Gastrocnemius medialis (tissue), 4 donors: ENCODE results near the gene NISCH. TPM values are rescaled to one million over a fixed set of nuclear protein-coding genes. Genes with fewer than 3 reads are reported as not detected.
A peak's percentile ranks its signal among the peaks of the same experiment; 100 is the strongest.

Source experiments
- ATAC-seq, 2 donors: fragments of 150-250 bp; one replicate each; pipeline ENCODE4 v1.9.1; 2016
- DNase-seq, 2 donors: peaks; one replicate each; pipeline ENCODE4 v3.0.0-alpha.2; 2019
- H3K27ac ChIP-seq, 4 donors: fragments of 200-600 bp; sonication (generic); 1 replicate in 1 of 4; 2 replicates in 3 of 4; pipeline ENCODE4 v1.5.1; 2016 to 2018; ENCODE audit warnings: mild to moderate bottlenecking in 2 of 4, moderate library complexity in 1 of 4
- H3K27me3 ChIP-seq, 3 donors: fragments of 200-600 bp; sonication (generic) in 2 of 3; 1 replicate in 1 of 3; 2 replicates in 2 of 3; pipeline versions ENCODE4 v1.5.1 to v1.6.0; 2016 to 2019; ENCODE audit warnings: mild to moderate bottlenecking in 1 of 3, moderate library complexity in 1 of 3
- H3K36me3 ChIP-seq, 2 donors: fragments of 200-600 bp; sonication (generic) in 1 of 2; one replicate each; pipeline ENCODE4 v1.5.1; 2017 to 2018
- H3K4me1 ChIP-seq, 2 donors: fragments of 200-600 bp; sonication (generic) in 1 of 2; one replicate each; pipeline ENCODE4 v1.5.1; 2016 to 2017; ENCODE audit warnings: mild to moderate bottlenecking in 2 of 2
- H3K4me3 ChIP-seq, 4 donors: fragments of 200-600 bp; sonication (generic) in 3 of 4; 1 replicate in 1 of 4; 2 replicates in 3 of 4; pipeline ENCODE4 v1.5.1; 2016 to 2019; ENCODE audit warnings: mild to moderate bottlenecking in 2 of 4
- H3K9me3 ChIP-seq, 3 donors: fragments of 200-600 bp; sonication (generic) in 2 of 3; 1 replicate in 1 of 3; 2 replicates in 2 of 3; pipeline ENCODE4 v1.5.1; 2016 to 2019
- CTCF ChIP-seq, 5 experiments: fragments of 450-650 bp in 3 of 5; fragments of 200-600 bp in 2 of 5; sonication (generic) in 2 of 5; IDR thresholded peaks in 4 of 5; conservative IDR thresholded peaks in 1 of 5; 1 replicate in 4 of 5; 2 replicates in 1 of 5; pipeline ENCODE4 v1.5.1; 2016 to 2019; ENCODE audit warnings: antibody characterized with exemption in 5 of 5, mild to moderate bottlenecking in 3 of 5, moderate library complexity in 3 of 5
- POLR2A ChIP-seq, 2 donors: fragments of 450-650 bp; IDR thresholded peaks; one replicate each; pipeline ENCODE4 v1.6.1; 2017; ENCODE audit warnings: antibody characterized with exemption in 2 of 2, mild to moderate bottlenecking in 2 of 2, moderate library complexity in 2 of 2
- in situ Hi-C, 4 donors: fragments of 200-750 bp; cut with MboI; loops; one replicate each; pipeline versions ENCODE4 v1.15.0 to v1.8.0; 2017; ENCODE audit warnings: low sequenced_read_pairs in 4 of 4
- intact Hi-C: fragments of 100-400 bp; cut with DNase I; formaldehyde crosslinking; loops from one replicate; pipeline ENCODE4 v1.15.1; 2023; ENCODE audit warnings: low total_unique reads
- total RNA-seq, 4 donors: library from RNA; depleted of rRNA; stranded (reverse); fragments of >200 nt; gene quantifications; one replicate each; pipeline versions ENCODE4 v1.1.0 to v1.2.3, GENCODE V29; 2016

The NISCH gene
- total RNA-seq, 4 donors from 2014 or later: 19.2 to 38.3 (median 25.0) TPM

- no peaks in the 10 kb centered on the region for H3K9me3 ChIP-seq
- intact Hi-C loops (loop anchor here (10.0 kb wide), 2 partner anchors 173 to 387 kb away; partner anchors contain the start of gene GLYCTK), in situ Hi-C loops (no loop called here)
- peak overlapping the region in 1 of 4 donors; percentile 94 for H3K27ac ChIP-seq
- no peak overlapping the region for H3K4me3 ChIP-seq
- no peak for DNase-seq
- H3K36me3 ChIP-seq: peaks cover 0 to 36% of the 10 kb centered on the region in 2 donors
- ATAC-seq: no peak
- TF ChIP-seq POLR2A (IDR thresholded peaks at IDR 0.05) (no peak), CTCF (IDR thresholded peaks at IDR 0.05 in 4 of 5, conservative IDR thresholded peaks at IDR 0.05 in 1 of 5) (no peak)
- H3K4me1 ChIP-seq: peaks cover 22 to 28% of the 10 kb centered on the region in 2 donors
- H3K27me3 ChIP-seq: no peaks in the 10 kb centered on the region
These were observed 2.8 kb downstream of the NISCH start for GRCh38 chr3:52458031-52458760.

GRCh38 chr3:52458770-52459545 is 3.6 kb downstream of the NISCH start:
- no peak overlapping the region for H3K4me3 ChIP-seq
- no peak for DNase-seq
- H3K9me3 ChIP-seq: no peaks in the 10 kb centered on the region
- no peak for TF ChIP-seq POLR2A (IDR thresholded peaks at IDR 0.05)
- no peak for TF ChIP-seq CTCF (IDR thresholded peaks at IDR 0.05 in 4 of 5, conservative IDR thresholded peaks at IDR 0.05 in 1 of 5)
- in situ Hi-C loops (no loop called here), intact Hi-C loops (loop anchor here (10.0 kb wide), 2 partner anchors 174 to 386 kb away; partner anchors contain the start of gene GLYCTK)
- no peaks in the 10 kb centered on the region for H3K27me3 ChIP-seq
- H3K4me1 ChIP-seq: peaks cover 19 to 24% of the 10 kb centered on the region in 2 donors
- H3K36me3 ChIP-seq: peaks cover 0 to 36% of the 10 kb centered on the region in 2 donors
- no peak for ATAC-seq
- peak overlapping the region in 1 of 4 donors; percentile 31 for H3K27ac ChIP-seq

GRCh38 chr3:52461874-52462273 is 6.5 kb downstream of the NISCH start:
- intact Hi-C loops: no loop called here
- DNase-seq: no peak
- in situ Hi-C loops: loop anchor here in 1 of 4 donors (10.0 kb wide), 1 partner anchor 83 kb away; no protein-coding TSS in a partner anchor
- H3K4me1 ChIP-seq: peaks cover 0 to 6% of the 10 kb centered on the region in 2 donors
- TF ChIP-seq CTCF (IDR thresholded peaks at IDR 0.05 in 4 of 5, conservative IDR thresholded peaks at IDR 0.05 in 1 of 5) (no peak), POLR2A (IDR thresholded peaks at IDR 0.05) (no peak)
- H3K36me3 ChIP-seq: peaks cover 0 to 43% of the 10 kb centered on the region in 2 donors
- ATAC-seq: no peak
- no peak overlapping the region for H3K4me3 ChIP-seq
- peak overlapping the region in 2 of 4 donors; percentile 22 to 42 for H3K27ac ChIP-seq
- no peaks in the 10 kb centered on the region for H3K27me3 ChIP-seq
- H3K9me3 ChIP-seq: no peaks in the 10 kb centered on the region

- DNase-seq: no peak
These were observed 8.0 kb downstream of the NISCH start for GRCh38 chr3:52463416-52463815.

More at GRCh38 chr3:52463416-52463815, 8.0 kb downstream of the NISCH start:
- H3K27ac ChIP-seq: no peak overlapping the region
- TF ChIP-seq POLR2A (IDR thresholded peaks at IDR 0.05): no peak
- no peak for TF ChIP-seq CTCF (IDR thresholded peaks at IDR 0.05 in 4 of 5, conservative IDR thresholded peaks at IDR 0.05 in 1 of 5)
- no peak overlapping the region for H3K4me3 ChIP-seq
- in situ Hi-C loops: loop anchor here in 1 of 4 donors (10.0 kb wide), 1 partner anchor 81 kb away; no protein-coding TSS in a partner anchor
- H3K27me3 ChIP-seq: no peaks in the 10 kb centered on the region
- ATAC-seq: no peak
- H3K36me3 ChIP-seq: peaks cover 0 to 35% of the 10 kb centered on the region in 2 donors
- intact Hi-C loops: no loop called here
- no peaks in the 10 kb centered on the region for H3K9me3 ChIP-seq
- H3K4me1 ChIP-seq: peaks cover 7 to 11% of the 10 kb centered on the region in 2 donors
